IMR-90 (cell line): ENCODE results near the gene SLC6A11. TPM values are rescaled to one million over a fixed set of nuclear protein-coding genes. Genes with fewer than 3 reads are reported as not detected.

ENCODE experiments used
- ATAC-seq: fragments of 200-7000 bp; cut with Tn5 transposase; 2 replicates; pipeline ENCODE4 v1.9.1; 2020; ENCODE audit warnings: low read depth, mild to moderate bottlenecking, moderate library complexity
- BruUV-seq: library from RNA; stranded (reverse); fragments of 400-500 nt; replicated peaks from 2 replicates; lab custom pipeline; 2021; lab: Mats Ljungman, UMichigan
- CTCF ChIA-PET: fragments of 300-600 bp; formaldehyde crosslinking; extraction: SDS; loops from one replicate; lab custom pipeline; 2021; ENCODE audit warnings: antibody characterized with exemption; lab: Yijun Ruan, JAX
- POLR2A ChIA-PET: fragments of 300-600 bp; sonication (Branson Sonifier 250); formaldehyde crosslinking; loops from one replicate; lab custom pipeline; 2022; ENCODE audit warnings: antibody characterized with exemption; ENCODE audit not compliant: unreplicated experiment; lab: Charles Lee
- DNase-seq: peaks from one replicate; pipeline ENCODE4 v3.0.0; 2013
- H2AFZ ChIP-seq: replicated peaks from 2 replicates; pipeline ENCODE3; 2013; ENCODE audit warnings: low read length, mild to moderate bottlenecking; ENCODE audit not compliant: poor library complexity
- H2AK5ac ChIP-seq: 2 replicates; pipeline ENCODE4 v1.6.1; 2013; ENCODE audit warnings: low read depth, low read length, inconsistent platforms
- H2AK9ac ChIP-seq: replicated peaks from 2 replicates; pipeline ENCODE3; 2013; ENCODE audit warnings: mild to moderate bottlenecking, low read depth, low read length, moderate library complexity; ENCODE audit not compliant: poor library complexity
- H2BK120ac ChIP-seq: 2 replicates; pipeline ENCODE4 v1.6.1; 2013; ENCODE audit warnings: low read depth, low read length, inconsistent platforms
- H2BK15ac ChIP-seq: 3 replicates; pipeline ENCODE4 v1.6.1; 2013; ENCODE audit warnings: low read depth, low read length, inconsistent platforms
- H2BK20ac ChIP-seq: 2 replicates; pipeline ENCODE4 v1.6.1; 2013; ENCODE audit warnings: low read depth, mild to moderate bottlenecking, inconsistent platforms, low read length, moderate library complexity
- H2BK5ac ChIP-seq: 2 replicates; pipeline ENCODE4 v1.6.1; 2013; ENCODE audit warnings: mild to moderate bottlenecking, low read depth, low read length, inconsistent platforms; ENCODE audit not compliant: poor library complexity, severe bottlenecking
- H3K14ac ChIP-seq: replicated peaks from 2 replicates; pipeline ENCODE4 v1.6.1; 2013; ENCODE audit warnings: low read depth, low read length, inconsistent platforms
- H3K18ac ChIP-seq: 2 replicates; pipeline ENCODE4 v1.6.1; 2013; ENCODE audit warnings: low read depth, low read length, control low read depth
- H3K23ac ChIP-seq: 2 replicates; pipeline ENCODE4 v1.6.1; 2013; ENCODE audit warnings: low read depth, low read length, inconsistent platforms
- H3K27ac ChIP-seq: 2 replicates; pipeline ENCODE4 v1.5.1; 2013; ENCODE audit warnings: mild to moderate bottlenecking, control low read depth, low read length; ENCODE audit not compliant: insufficient read depth
- H3K27me3 ChIP-seq: 2 replicates; pipeline ENCODE4 v1.6.1; 2013; ENCODE audit warnings: low read length; ENCODE audit not compliant: control insufficient read depth, insufficient read depth
- H3K36me3 ChIP-seq: 2 replicates; pipeline ENCODE4 v1.6.1; 2013; ENCODE audit warnings: low read length, mixed read lengths; ENCODE audit not compliant: control insufficient read depth, insufficient read depth
- H3K4ac ChIP-seq: 2 replicates; pipeline ENCODE4 v1.6.1; 2013; ENCODE audit warnings: low read depth, low read length, inconsistent platforms
- H3K4me1 ChIP-seq: 2 replicates; pipeline ENCODE4 v1.6.1; 2013; ENCODE audit warnings: low read length, mixed read lengths; ENCODE audit not compliant: control insufficient read depth, insufficient read depth
- H3K4me2 ChIP-seq: 2 replicates; pipeline ENCODE4 v1.6.1; 2013; ENCODE audit warnings: low read depth, mild to moderate bottlenecking, control low read depth, low read length, moderate library complexity
- H3K4me3 ChIP-seq: 2 replicates; pipeline ENCODE4 v1.5.1; 2013; ENCODE audit warnings: low read depth, mild to moderate bottlenecking, control low read depth, low read length, moderate library complexity; ENCODE audit not compliant: insufficient read depth
- H3K56ac ChIP-seq: 2 replicates; pipeline ENCODE4 v1.6.1; 2013; ENCODE audit warnings: low read length, inconsistent platforms; ENCODE audit not compliant: insufficient read depth; ENCODE audit errors: extremely low read depth
- H3K79me1 ChIP-seq, 2 experiments: 2 replicates each; pipeline ENCODE4 v1.6.1; 2013; ENCODE audit warnings: low read length in 2 of 2, inconsistent platforms in 1 of 2, low read depth in 1 of 2
- H3K9ac ChIP-seq: 2 replicates; pipeline ENCODE4 v1.6.1; 2013; ENCODE audit warnings: low read depth, low read length, control low read depth
- H3K9me1 ChIP-seq: 2 replicates; pipeline ENCODE4 v1.6.1; 2013; ENCODE audit warnings: low read length, inconsistent platforms; ENCODE audit not compliant: insufficient read depth
- H3K9me3 ChIP-seq: 2 replicates; pipeline ENCODE4 v1.6.1; 2013; ENCODE audit warnings: low read length; ENCODE audit not compliant: control insufficient read depth, insufficient read depth
- H4K20me1 ChIP-seq: 2 replicates; pipeline ENCODE4 v1.6.1; 2013; ENCODE audit warnings: low read length, inconsistent platforms; ENCODE audit not compliant: insufficient read depth
- H4K5ac ChIP-seq: 2 replicates; pipeline ENCODE4 v1.6.1; 2013; ENCODE audit warnings: mild to moderate bottlenecking, low read depth, low read length, control low read depth
- H4K8ac ChIP-seq, 2 experiments: 2 replicates each; pipeline ENCODE4 v1.6.1; 2013; ENCODE audit warnings: low read depth in 2 of 2, low read length in 2 of 2, control low read depth in 1 of 2, inconsistent platforms in 1 of 2
- H4K91ac ChIP-seq: 2 replicates; pipeline ENCODE4 v1.6.1; 2013; ENCODE audit warnings: low read depth, low read length, inconsistent platforms; ENCODE audit not compliant: insufficient read depth
- BHLHE40 ChIP-seq: fragments of 150-350 bp; IDR thresholded peaks from 2 replicates; pipeline ENCODE4 v1.6.1; 2016; ENCODE audit warnings: mild to moderate bottlenecking, low read depth, low read length
- CHD1 ChIP-seq: IDR thresholded peaks from 2 replicates; pipeline ENCODE4 v1.6.1; 2012; ENCODE audit warnings: low read depth, low read length, improper control_type of control experiment
- FOS ChIP-seq: fragments of 150-350 bp; IDR thresholded peaks from 2 replicates; pipeline ENCODE4 v1.6.1; 2016; ENCODE audit warnings: low read depth, low read length
- MAZ ChIP-seq: IDR thresholded peaks from 2 replicates; pipeline ENCODE4 v1.6.1; 2012; ENCODE audit warnings: low read depth, mild to moderate bottlenecking, low read length, improper control_type of control experiment, moderate library complexity, borderline replicate concordance
- NFE2L2 ChIP-seq: fragments of 150-350 bp; IDR thresholded peaks from 2 replicates; pipeline ENCODE4 v1.6.1; 2016; ENCODE audit warnings: low read depth, mild to moderate bottlenecking, low read length
- RAD21 ChIP-seq: IDR thresholded peaks from 2 replicates; pipeline ENCODE4 v1.6.1; 2012; ENCODE audit warnings: low read length, improper control_type of control experiment
- RCOR1 ChIP-seq: IDR thresholded peaks from 2 replicates; pipeline ENCODE4 v1.6.1; 2012; ENCODE audit warnings: mild to moderate bottlenecking, low read length, improper control_type of control experiment; ENCODE audit not compliant: insufficient replicate concordance
- RFX5 ChIP-seq: IDR thresholded peaks from 2 replicates; pipeline ENCODE4 v1.8.0; 2012; ENCODE audit warnings: low read depth, mild to moderate bottlenecking, low read length, moderate library complexity
- WGBS, 2 experiments: methylation state at CpG; one replicate each; pipeline versions ENCODE4 v1.1.5 to v1.1.7; 2013; ENCODE audit warnings: missing lambda C conversion rate in 2 of 2; ENCODE audit not compliant: insufficient read length in 1 of 2; ENCODE audit errors: extremely low coverage in 2 of 2; 5-methylcytosine and 5-hydroxymethylcytosine counted together
- dilution Hi-C: fragments of 300-500 bp; cut with HindIII; formaldehyde crosslinking; loops from one replicate; pipeline ENCODE4 v1.14.3; 2018; ENCODE audit warnings: low sequenced_read_pairs; ENCODE audit not compliant: unreplicated experiment
- in situ Hi-C: fragments of 300-500 bp; cut with MboI; formaldehyde crosslinking; loops from 3 replicates; pipeline ENCODE4 v1.14.3; 2019; ENCODE audit warnings: low sequenced_read_pairs, inconsistent platforms, mixed read lengths
- intact Hi-C: fragments of 100-400 bp; cut with micrococcal nuclease; formaldehyde crosslinking; loops from 2 replicates; pipeline ENCODE4 v1.10.0; 2022
- polyA plus RNA-seq, 3 experiments: library from polyadenylated mRNA; depleted of rRNA; stranded (reverse); fragments of >200 nt; gene quantifications; 2 replicates each; pipeline ENCODE4 v1.2.3, GENCODE V29; 2012; ENCODE audit warnings: low replicate concordance in 1 of 3
- total RNA-seq: library from RNA; depleted of rRNA; stranded (reverse); fragments of >200 nt; gene quantifications from 2 replicates; pipeline ENCODE4 v1.2.3, GENCODE V29; 2012
- TF ChIP-seq, protein P1 (sequence below): conservative IDR thresholded peaks from 2 replicates; pipeline ENCODE4 v1.5.1; 2012; ENCODE audit warnings: mild to moderate bottlenecking, low read depth, low read length, improper control_type of control experiment
- TF ChIP-seq, protein P2 (sequence below): fragments of 150-350 bp; IDR thresholded peaks from 2 replicates; pipeline ENCODE4 v1.6.1; 2017; ENCODE audit warnings: mild to moderate bottlenecking, antibody characterized with exemption, low read length, low read depth
- TF ChIP-seq, protein P3 (sequence below): fragments of 150-350 bp; IDR thresholded peaks from 2 replicates; pipeline ENCODE4 v1.6.1; 2016; ENCODE audit warnings: low read depth, mild to moderate bottlenecking, low read length, moderate library complexity, borderline replicate concordance

The SLC6A11 gene
- total and polyA plus RNA-seq, 2 of the 4 experiments (the other 2 are of a cell fraction): not detected

DNA sequence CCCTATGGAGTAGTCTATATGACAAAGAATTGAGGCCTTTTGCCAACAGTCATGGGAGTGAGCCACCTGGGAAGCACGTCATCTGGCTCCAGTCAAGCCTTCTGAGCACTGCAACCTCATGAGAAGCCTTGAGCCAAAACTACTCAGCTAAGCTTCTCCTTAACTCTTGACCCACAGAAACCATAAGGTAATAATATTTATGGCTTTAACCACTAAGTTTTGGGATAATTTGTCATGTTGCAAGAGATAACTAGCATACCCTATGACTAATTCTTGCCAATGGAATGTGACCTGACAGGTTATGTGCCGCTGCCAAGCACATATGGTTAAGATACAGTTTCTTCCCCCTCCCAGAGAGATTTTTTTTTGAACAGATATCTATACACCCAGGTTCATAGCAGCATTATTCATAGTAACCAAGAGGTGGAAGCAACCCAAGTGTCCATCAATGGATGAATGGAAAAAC lies 11.8 kb upstream of the SLC6A11 start:
- Histone ChIP-seq H3K18ac (no peak overlapping the region), H3K36me3 (no peaks in the 10 kb centered on the region), H3K4me3 (no peak overlapping the region), H3K27me3 (no peaks in the 10 kb centered on the region), H2BK20ac (no peak overlapping the region), H4K5ac (no peak overlapping the region), H3K9ac (no peak overlapping the region), H3K4me1 (no peaks in the 10 kb centered on the region), H4K8ac (no peak overlapping the region), H3K27ac (no peak overlapping the region), H3K56ac (no peak overlapping the region), H2BK120ac (no peak overlapping the region), H2BK5ac (no peak overlapping the region), H3K9me1 (no peaks in the 10 kb centered on the region), H4K20me1 (no peaks in the 10 kb centered on the region), H3K23ac (no peak overlapping the region), H2AFZ (no peak overlapping the region), H4K91ac (no peak overlapping the region), H3K4me2 (no peak overlapping the region), H3K9me3 (no peaks in the 10 kb centered on the region), H3K4ac (no peak overlapping the region), H2AK5ac (no peak overlapping the region), H3K14ac (no peak overlapping the region), H2BK15ac (no peak overlapping the region), H2AK9ac (no peak overlapping the region), H3K79me1 (no peaks in the 10 kb centered on the region)
- CTCF ChIA-PET: no interaction called here
- intact Hi-C loops: no loop called here
- DNase-seq (no peak), ATAC-seq (no peak)
- in situ Hi-C loops: no loop called here
- POLR2A ChIA-PET: no interaction called here
- BruUV-seq: no TSS peak
- dilution Hi-C loops: no loop called here
- WGBS, 2 experiments: no CpG with 5 or more reads among the region's 2 CpGs
- TF ChIP-seq, protein P1, sequence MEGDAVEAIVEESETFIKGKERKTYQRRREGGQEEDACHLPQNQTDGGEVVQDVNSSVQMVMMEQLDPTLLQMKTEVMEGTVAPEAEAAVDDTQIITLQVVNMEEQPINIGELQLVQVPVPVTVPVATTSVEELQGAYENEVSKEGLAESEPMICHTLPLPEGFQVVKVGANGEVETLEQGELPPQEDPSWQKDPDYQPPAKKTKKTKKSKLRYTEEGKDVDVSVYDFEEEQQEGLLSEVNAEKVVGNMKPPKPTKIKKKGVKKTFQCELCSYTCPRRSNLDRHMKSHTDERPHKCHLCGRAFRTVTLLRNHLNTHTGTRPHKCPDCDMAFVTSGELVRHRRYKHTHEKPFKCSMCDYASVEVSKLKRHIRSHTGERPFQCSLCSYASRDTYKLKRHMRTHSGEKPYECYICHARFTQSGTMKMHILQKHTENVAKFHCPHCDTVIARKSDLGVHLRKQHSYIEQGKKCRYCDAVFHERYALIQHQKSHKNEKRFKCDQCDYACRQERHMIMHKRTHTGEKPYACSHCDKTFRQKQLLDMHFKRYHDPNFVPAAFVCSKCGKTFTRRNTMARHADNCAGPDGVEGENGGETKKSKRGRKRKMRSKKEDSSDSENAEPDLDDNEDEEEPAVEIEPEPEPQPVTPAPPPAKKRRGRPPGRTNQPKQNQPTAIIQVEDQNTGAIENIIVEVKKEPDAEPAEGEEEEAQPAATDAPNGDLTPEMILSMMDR: no peak
- TF ChIP-seq NFE2L2 (no peak), FOS (no peak), MAZ (no peak), BHLHE40 (no peak), RCOR1 (no peak), RFX5 (no peak), RAD21 (no peak), CHD1 (no peak)
- TF ChIP-seq, protein P2, sequence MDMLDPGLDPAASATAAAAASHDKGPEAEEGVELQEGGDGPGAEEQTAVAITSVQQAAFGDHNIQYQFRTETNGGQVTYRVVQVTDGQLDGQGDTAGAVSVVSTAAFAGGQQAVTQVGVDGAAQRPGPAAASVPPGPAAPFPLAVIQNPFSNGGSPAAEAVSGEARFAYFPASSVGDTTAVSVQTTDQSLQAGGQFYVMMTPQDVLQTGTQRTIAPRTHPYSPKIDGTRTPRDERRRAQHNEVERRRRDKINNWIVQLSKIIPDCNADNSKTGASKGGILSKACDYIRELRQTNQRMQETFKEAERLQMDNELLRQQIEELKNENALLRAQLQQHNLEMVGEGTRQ: no peak
- TF ChIP-seq, protein P3, sequence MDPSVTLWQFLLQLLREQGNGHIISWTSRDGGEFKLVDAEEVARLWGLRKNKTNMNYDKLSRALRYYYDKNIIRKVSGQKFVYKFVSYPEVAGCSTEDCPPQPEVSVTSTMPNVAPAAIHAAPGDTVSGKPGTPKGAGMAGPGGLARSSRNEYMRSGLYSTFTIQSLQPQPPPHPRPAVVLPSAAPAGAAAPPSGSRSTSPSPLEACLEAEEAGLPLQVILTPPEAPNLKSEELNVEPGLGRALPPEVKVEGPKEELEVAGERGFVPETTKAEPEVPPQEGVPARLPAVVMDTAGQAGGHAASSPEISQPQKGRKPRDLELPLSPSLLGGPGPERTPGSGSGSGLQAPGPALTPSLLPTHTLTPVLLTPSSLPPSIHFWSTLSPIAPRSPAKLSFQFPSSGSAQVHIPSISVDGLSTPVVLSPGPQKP: no peak
